OCI-LY1 (cell line): ENCODE measurements around the gene RNF19B.

ENCODE experiments used
- H2AFZ ChIP-seq: fragments of 200-600 bp; sonication (generic), shearing (Covaris generic); 2 replicates; pipeline ENCODE4 v1.6.0; 2014; ENCODE audit warnings: antibody characterized with exemption, mild to moderate bottlenecking, low read length
- H3F3A ChIP-seq: fragments of 200-600 bp; sonication (generic), shearing (Covaris generic); 2 replicates; pipeline ENCODE4 v1.6.0; 2014; ENCODE audit warnings: mild to moderate bottlenecking, antibody characterized with exemption, low read length, moderate library complexity; ENCODE audit not compliant: insufficient read depth
- H3K27ac ChIP-seq: fragments of 200-600 bp; sonication (generic); 2 replicates; pipeline ENCODE4 v1.5.1; 2014; ENCODE audit warnings: low read length, mixed run types, mild to moderate bottlenecking, low read depth; ENCODE audit not compliant: poor library complexity, severe bottlenecking
- H3K27me3 ChIP-seq: fragments of 200-600 bp; sonication (generic); 2 replicates; pipeline ENCODE4 v1.6.0; 2014; ENCODE audit warnings: antibody characterized with exemption, mild to moderate bottlenecking, low read length, moderate library complexity; ENCODE audit not compliant: insufficient read depth
- H3K36me3 ChIP-seq: fragments of 200-600 bp; sonication (generic); 2 replicates; pipeline ENCODE4 v1.6.1; 2014; ENCODE audit warnings: mild to moderate bottlenecking, antibody characterized with exemption, low read length, moderate library complexity, mixed read lengths; ENCODE audit not compliant: insufficient read depth
- H3K4me1 ChIP-seq: fragments of 200-600 bp; sonication (generic); 2 replicates; pipeline ENCODE4 v1.5.1; 2014; ENCODE audit warnings: mild to moderate bottlenecking, low read length, moderate library complexity; ENCODE audit not compliant: insufficient read depth, severe bottlenecking
- H3K4me2 ChIP-seq: fragments of 200-600 bp; sonication (generic), shearing (Covaris generic); 2 replicates; pipeline ENCODE4 v1.6.1; 2014; ENCODE audit warnings: low read length
- H3K4me3 ChIP-seq: fragments of 200-600 bp; sonication (generic); 2 replicates; pipeline ENCODE4 v1.5.1; 2014; ENCODE audit warnings: low read length, low read depth, mild to moderate bottlenecking, mixed read lengths; ENCODE audit not compliant: poor library complexity, severe bottlenecking
- H3K79me2 ChIP-seq: fragments of 200-600 bp; shearing (Covaris generic); 2 replicates; pipeline ENCODE4 v1.6.1; 2016; ENCODE audit warnings: mixed run types, low read length, mixed read lengths; ENCODE audit not compliant: insufficient read depth
- H3K9ac ChIP-seq: fragments of 200-600 bp; sonication (generic), shearing (Covaris generic); 2 replicates; pipeline ENCODE4 v1.6.1; 2014; ENCODE audit warnings: mild to moderate bottlenecking, low read length, mixed read lengths
- H3K9me2 ChIP-seq: fragments of 200-600 bp; sonication (generic), shearing (Covaris generic); 2 replicates; pipeline ENCODE4 v1.6.1; 2014; ENCODE audit warnings: low read depth, mild to moderate bottlenecking, low read length, mixed read lengths
- H3K9me3 ChIP-seq: fragments of 200-600 bp; shearing (Covaris generic); 2 replicates; pipeline ENCODE4 v1.6.1; 2014; ENCODE audit warnings: low read length, mixed read lengths
- H4K20me1 ChIP-seq: fragments of 200-600 bp; sonication (generic), shearing (Covaris generic); 2 replicates; pipeline ENCODE4 v1.6.0; 2016; ENCODE audit warnings: mild to moderate bottlenecking, low read length; ENCODE audit not compliant: insufficient read depth
- EZH2 ChIP-seq: fragments of 200-600 bp; sonication (generic), shearing (Covaris generic); IDR thresholded peaks from 2 replicates; pipeline ENCODE4 v1.8.0; 2017; ENCODE audit warnings: borderline replicate concordance, mixed run types, mild to moderate bottlenecking, antibody characterized with exemption, low read length, moderate library complexity, mixed read lengths
- TF ChIP-seq, protein P1 (sequence below): fragments of 200-600 bp; sonication (generic), shearing (Covaris generic); IDR thresholded peaks from 2 replicates; pipeline ENCODE4 v1.5.1; 2017; ENCODE audit warnings: mild to moderate bottlenecking, antibody characterized with exemption, low read length, moderate library complexity, mixed read lengths

The RNF19B gene

GRCh38 chr1:32954168-32954567 lies 10.4 kb downstream of the RNF19B start:
- H3K9ac ChIP-seq = no peak overlapping the region
- H3K79me2 ChIP-seq = peaks cover 12% of the 10 kb centered on the region
- 0 out of 2 replicates have a peak, but pooled peaks cover 4% of the 10 kb centered on the region for H3F3A ChIP-seq
- H3K9me2 ChIP-seq = no peaks in the 10 kb centered on the region
- no peak overlapping the region for H2AFZ ChIP-seq
- peaks cover 43% of the 10 kb centered on the region for H3K4me1 ChIP-seq
- no peak overlapping the region for H3K4me3 ChIP-seq
- H3K27ac ChIP-seq = no peak overlapping the region
- no peaks in the 10 kb centered on the region for H3K36me3 ChIP-seq
- H4K20me1 ChIP-seq = no peaks in the 10 kb centered on the region
- H3K4me2 ChIP-seq = no peak overlapping the region
- H3K27me3 ChIP-seq = no peaks in the 10 kb centered on the region
- H3K9me3 ChIP-seq = no peaks in the 10 kb centered on the region
- no peak for TF ChIP-seq EZH2
- TF ChIP-seq, protein P1, sequence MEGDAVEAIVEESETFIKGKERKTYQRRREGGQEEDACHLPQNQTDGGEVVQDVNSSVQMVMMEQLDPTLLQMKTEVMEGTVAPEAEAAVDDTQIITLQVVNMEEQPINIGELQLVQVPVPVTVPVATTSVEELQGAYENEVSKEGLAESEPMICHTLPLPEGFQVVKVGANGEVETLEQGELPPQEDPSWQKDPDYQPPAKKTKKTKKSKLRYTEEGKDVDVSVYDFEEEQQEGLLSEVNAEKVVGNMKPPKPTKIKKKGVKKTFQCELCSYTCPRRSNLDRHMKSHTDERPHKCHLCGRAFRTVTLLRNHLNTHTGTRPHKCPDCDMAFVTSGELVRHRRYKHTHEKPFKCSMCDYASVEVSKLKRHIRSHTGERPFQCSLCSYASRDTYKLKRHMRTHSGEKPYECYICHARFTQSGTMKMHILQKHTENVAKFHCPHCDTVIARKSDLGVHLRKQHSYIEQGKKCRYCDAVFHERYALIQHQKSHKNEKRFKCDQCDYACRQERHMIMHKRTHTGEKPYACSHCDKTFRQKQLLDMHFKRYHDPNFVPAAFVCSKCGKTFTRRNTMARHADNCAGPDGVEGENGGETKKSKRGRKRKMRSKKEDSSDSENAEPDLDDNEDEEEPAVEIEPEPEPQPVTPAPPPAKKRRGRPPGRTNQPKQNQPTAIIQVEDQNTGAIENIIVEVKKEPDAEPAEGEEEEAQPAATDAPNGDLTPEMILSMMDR = no peak

GRCh38 chr1:32953495-32953894 lies 11.1 kb downstream of the RNF19B start:
- peaks cover 36% of the 10 kb centered on the region for H3K4me1 ChIP-seq
- peaks cover 12% of the 10 kb centered on the region for H3K79me2 ChIP-seq
- H3K27ac ChIP-seq = no peak overlapping the region
- TF ChIP-seq, protein P1 = no peak
- TF ChIP-seq EZH2 = no peak
- no peaks in the 10 kb centered on the region for H4K20me1 ChIP-seq
- H3K4me3 ChIP-seq = no peak overlapping the region
- H3K4me2 ChIP-seq = no peak overlapping the region
- no peak overlapping the region for H2AFZ ChIP-seq
- H3K36me3 ChIP-seq = no peaks in the 10 kb centered on the region
- no peaks in the 10 kb centered on the region for H3K9me3 ChIP-seq
- H3K27me3 ChIP-seq = no peaks in the 10 kb centered on the region
- H3K9me2 ChIP-seq = no peaks in the 10 kb centered on the region
- no peak overlapping the region for H3K9ac ChIP-seq
- H3F3A ChIP-seq = 0 out of 2 replicates have a peak, but pooled peaks cover 4% of the 10 kb centered on the region

DNA sequence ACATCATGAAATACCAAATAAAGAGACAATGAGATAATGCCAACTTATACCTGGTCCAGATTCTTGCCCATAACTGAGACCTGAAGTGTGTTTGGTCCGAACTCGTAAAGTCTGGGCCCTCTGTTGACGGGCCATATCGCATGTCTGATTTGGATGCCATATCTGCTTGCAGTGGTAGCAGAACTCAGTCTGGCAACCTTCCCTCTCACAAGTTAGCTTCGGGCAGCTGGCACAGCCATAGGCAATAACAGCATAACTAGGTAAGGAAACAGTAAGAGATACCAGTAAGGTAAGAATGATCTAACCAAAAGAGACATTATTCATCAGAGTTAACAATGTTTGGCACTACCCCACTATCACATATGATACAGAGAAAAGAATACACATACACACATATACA lies 15.1 kb downstream of the RNF19B start:
- no peak overlapping the region for H3K4me2 ChIP-seq
- H3K9ac ChIP-seq = no peak overlapping the region
- H3K79me2 ChIP-seq = peaks cover under 1% of the 10 kb centered on the region; the same call in 1 of the 2 replicates
- peaks cover 18% of the 10 kb centered on the region for H3K4me1 ChIP-seq
- no peaks in the 10 kb centered on the region for H3K9me3 ChIP-seq
- H2AFZ ChIP-seq = no peak overlapping the region
- no peak for TF ChIP-seq EZH2
- TF ChIP-seq, protein P1 = no peak
- no peaks in the 10 kb centered on the region for H4K20me1 ChIP-seq
- no peaks in the 10 kb centered on the region for H3K27me3 ChIP-seq
- peaks cover 22% of the 10 kb centered on the region; the same call in 1 of the 2 replicates for H3K36me3 ChIP-seq
- H3K27ac ChIP-seq = no peak overlapping the region
- H3F3A ChIP-seq = no peaks in the 10 kb centered on the region
- H3K4me3 ChIP-seq = no peak overlapping the region
- H3K9me2 ChIP-seq = no peaks in the 10 kb centered on the region
